ENCODE data around the gene MYRIP.

The MYRIP gene

DNA sequence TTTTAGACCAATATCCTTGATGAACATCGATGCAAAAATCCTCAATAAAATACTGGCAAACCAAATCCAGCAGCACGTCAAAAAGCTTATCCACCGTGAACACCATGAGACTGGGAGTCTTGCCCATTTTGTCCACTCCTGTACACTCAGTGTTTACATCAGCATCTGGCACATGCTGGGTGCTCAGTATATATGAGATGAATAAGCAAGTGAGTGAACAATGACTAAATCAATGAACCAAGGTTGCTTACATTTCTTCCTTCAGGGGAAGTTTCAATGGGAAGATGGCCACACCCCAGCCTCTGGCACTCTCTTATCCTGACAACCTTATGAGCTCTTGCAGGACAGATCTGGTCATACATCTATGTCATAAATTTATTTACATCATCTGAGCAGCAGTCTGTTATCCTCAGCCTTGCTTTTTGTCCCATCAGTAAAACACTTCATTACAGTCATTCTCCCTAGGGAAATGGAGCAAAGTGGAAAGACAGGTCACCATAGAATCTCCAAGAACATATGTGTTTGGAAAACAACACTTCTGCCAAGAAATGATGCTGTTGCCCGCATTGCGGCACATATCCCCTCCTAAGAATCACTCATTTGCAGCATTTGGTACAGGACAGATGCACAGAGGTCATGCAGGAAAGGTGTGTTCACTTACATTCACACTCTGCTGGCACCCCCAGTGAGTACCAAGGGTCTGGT, 328.3 kb downstream of the MYRIP start:
- DNase-seq: no peak

DNA sequence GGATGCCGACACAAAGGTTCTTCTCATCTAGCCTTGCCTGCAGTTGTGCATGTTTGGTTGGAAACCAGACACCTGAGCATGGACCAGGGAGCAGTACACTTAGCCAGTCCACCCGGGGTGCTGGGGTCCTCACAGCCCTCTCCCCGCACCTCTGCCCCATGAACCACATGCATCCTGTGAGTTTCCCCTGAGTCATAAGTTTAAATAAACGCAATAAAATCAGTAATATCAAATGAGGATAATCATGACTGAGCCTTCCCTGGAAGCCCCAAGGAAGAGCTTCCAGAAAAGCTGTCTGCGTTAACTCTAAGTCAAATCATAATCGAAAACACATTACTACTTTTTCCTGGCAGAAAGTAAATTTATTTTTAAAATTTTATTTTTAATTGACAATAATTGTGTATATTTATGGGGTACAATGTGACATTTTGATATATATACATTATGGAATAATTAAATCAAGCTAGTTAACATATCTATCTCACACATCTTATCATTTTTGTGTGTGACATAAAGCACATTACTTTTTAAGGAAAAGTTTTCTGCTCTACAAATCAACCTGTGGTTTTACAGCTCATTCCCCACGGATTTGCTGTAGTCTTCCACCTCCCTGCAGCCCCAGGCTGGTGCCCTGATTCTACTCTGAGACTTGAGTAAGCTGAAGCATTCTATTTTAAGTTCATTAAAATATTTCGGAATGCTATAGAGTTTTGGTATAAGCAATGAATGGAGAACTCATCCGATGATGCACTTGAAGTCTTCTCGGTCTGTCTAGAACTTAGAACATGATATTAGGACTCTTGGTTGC, 334.1 kb downstream of the MYRIP start:
- DNase-seq: no peak

DNA sequence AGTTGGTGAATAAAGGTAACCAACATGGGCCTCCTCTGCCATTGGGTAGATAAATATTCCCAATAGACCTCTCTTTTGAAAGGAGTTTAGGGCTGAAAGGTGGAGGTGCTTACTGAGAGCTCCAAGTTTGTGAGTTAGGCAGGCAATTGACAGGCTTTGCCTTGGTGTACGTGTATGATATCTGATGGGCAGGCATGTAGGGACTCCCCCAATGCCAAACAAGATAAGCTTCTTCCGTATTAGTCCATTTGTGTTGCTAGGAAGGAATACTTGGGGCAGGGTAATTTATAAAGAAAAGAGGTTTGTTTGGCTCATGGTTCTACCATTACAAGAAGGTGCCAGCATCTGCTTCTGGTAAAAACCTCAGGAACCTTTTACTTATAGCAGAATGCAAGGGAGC, 339.4 kb downstream of the MYRIP start:
- DNase-seq: no peak

DNA sequence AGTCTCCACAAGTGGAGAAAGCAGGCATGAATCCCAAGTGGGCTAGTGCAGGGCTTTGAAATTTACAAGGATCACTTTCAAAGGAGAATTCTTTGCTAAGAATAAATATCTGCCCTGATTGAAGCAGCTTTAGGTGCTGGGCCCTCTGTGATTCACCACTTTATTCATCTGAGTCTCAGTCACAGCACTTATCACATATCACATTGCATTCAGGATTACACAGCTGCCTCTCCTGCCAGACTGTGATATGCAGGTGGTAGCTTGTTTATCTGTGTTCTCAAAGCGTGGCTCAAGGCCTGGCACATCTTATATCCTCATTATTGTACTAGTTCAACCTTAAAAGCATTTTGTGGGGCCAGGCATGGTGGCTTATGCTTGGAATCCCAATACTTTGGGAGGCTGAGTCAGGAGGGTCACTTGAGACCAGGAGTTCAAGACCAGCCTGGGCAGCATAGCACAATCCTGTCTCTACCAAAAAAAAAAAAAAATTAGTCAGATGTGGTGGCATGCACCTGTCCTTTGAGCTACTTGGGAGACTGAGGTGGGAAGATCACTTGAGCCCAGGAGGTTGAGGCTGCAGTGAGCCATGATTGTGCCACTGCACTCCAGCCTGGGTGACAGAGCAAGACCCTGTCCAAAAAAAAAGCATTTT, 343.2 kb downstream of the MYRIP start:
- DNase-seq: no peak

DNA sequence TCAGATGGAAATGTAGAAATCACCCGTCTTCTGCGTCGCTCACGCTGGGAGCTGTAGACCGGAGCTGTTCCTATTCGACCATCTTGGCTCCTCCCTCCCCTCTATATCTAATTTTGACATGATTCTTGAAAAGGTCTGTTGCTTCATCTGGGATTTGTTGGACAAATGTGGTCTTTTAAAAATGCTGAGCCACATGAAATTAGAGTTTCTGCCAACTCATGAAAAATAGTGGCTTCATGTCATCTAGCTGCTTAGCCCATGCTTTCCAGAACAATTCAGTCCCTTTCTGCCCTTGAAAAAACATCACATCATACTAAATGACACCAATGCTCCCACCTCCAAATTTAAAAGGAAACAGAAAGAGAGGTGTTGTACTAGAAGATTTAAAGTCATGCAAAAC, 351.5 kb downstream of the MYRIP start:
- DNase-seq: no peak

DNA sequence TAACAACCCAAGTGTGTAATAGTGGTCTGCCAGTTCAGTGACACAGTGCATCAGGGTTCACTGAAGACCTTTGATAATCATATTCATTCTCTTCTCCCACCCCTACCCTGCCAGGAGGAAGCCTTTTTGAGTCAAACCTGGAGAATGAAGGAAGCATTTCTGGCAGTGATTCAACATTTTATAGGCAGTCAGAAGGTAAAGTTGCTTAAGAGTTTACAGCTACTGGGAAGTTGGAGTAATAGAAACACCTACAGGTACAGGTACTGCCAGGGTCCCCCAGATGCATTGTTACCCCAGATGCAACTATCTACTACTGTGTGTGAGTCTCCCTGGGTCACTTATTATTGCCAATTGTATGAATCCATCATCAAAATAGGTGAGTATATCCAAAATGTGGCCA, 353.2 kb downstream of the MYRIP start:
- DNase-seq: no peak

DNA sequence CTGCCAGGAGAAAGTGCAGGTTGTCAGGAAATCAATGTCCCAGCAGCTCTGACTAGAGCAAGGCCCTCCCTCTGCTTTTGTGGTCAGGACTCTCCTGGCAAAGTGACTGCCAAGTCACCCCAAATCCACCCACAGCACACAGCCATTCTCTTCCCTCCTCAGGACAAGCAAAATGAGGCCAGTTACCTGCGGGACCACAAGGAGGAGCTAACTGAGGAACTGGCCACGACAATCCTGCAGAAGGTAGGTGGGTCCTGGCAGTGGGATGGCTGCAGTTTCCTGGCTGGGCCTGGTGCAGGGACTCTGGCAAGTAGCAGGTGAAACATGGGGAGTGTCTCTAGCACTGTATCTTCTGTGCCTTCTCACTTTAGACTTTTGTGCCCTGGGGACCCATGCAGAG, 357.6 kb downstream of the MYRIP start:
- DNase-seq: no peak

DNA sequence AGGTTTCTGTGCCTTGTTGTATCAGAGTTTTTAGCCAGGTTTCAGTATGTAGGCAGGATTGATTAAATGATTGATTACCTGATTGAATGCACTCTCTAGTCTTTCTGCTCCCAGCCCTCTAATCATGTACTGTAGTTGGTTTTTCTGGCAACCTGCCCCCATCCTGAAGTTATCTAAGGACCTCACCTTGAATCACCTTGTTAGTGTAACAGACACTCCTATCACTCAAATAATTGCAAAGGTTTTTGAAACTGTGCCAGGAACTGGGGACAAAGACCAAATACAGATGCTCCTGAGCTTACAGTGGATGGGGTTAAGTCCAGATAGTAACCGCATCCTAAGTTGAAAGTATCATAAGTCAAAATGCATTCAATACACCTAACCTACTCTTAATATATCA, 358.5 kb downstream of the MYRIP start:
- no peak for DNase-seq

DNA sequence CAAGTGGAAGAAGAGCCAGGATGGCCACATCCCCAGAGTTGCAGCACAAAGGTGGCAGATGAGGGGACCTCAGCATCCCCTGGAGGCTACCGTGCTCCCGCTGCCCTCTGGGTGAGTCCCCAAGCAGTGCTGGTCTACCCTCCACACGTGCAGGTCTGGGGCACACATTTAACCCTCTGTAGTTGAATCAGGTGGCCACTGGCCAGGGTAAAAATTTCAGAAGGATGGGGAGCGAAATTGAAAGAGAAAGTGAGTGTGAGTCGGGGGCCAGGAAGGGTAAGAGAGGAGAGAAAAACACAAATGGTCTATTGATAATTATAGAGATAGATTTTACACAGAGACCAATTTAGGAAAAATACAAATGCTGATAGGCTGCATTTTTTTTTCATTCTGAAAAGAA, 360.6 kb downstream of the MYRIP start:
- no peak for DNase-seq

DNA sequence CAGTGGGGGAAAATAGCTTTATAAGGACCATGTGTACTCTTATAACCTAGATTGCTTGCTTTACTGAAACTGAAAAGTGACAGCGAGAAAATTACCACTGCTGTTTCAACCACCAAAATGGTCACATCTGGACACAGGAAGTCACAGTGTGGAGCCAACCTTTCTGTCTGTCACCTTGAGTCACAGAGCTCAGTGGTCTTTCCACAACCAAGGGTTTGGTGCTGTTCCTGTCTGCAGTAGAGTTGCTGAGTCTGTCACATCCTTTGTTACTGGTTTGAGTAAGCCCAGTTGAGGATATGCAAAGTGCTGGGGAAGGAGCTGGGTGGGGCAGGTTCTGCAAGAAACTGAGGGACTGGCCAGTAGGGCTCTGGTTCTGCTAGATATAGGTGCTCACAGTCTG, 361.0 kb downstream of the MYRIP start:
- DNase-seq: no peak

DNA sequence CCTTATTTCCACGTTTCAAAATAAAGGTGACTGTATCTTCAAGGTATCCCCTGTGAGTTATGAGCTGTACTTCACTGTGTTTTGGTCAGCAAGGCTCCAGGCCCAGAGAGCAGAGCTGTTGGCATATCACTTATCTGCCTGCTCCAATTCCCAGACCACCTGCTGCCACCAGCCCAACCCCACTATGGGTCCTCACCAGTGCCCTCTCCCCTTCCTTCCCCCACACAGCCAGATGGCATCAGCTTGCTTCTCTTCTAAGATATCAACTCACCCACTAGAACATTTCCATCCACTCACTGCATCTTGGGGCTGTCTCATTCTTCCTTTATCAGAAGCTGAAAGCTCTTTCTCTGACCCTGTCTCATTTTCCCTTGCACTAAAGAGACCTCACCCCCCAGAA, 363.2 kb downstream of the MYRIP start:
- no peak for DNase-seq

DNA sequence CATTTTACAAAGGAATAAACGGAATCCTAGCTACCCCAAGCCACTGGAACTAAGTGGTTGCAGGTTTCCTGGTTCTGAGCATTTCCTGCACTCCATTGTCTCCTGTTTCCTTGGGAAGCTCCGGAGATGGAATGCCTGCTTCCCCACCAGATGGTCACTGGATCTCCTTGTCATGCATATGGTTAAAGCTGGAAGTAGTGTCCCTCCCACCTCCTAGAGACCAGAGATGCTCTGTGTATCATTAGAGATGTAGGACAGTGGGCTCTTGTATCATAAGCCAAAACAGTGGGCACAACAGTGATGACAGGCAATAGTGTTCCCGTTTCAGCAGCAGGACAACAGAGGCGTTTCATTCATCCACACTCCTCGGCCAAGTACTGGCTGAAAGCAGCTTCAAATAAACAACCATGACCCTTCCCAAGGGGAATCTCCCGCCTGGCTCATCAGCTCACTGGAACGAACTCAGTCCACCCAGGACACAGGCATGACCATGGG, 363.9 kb downstream of the MYRIP start:
- DNase-seq: no peak

DNA sequence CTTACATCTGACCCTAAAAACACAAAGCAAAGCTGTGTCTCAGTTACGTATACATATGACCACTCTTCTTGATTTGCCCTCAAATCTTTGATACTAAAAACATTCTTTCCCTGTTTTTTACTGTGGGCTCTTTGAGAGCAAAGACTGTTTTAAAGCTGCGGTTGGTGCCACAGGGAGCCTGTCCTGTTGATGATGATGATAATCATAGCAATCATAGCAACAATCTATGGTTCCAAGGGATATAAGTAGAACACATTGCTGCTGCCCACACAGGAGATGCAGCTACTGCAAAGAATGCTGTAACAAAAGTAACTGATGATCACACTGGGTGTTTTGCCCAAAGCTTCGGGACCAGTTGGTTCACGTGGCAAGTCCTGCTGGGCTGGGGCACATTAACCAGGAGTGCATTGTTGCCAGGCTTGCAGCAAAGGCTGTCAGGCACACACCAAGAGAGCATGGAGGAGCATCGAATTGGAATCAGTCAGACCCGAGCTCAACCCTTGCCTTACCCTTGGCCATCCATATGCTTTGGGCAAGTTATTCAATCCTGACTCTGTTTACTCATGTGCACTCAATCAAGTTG, 368.7 kb downstream of the MYRIP start:
- no peak for DNase-seq

DNA sequence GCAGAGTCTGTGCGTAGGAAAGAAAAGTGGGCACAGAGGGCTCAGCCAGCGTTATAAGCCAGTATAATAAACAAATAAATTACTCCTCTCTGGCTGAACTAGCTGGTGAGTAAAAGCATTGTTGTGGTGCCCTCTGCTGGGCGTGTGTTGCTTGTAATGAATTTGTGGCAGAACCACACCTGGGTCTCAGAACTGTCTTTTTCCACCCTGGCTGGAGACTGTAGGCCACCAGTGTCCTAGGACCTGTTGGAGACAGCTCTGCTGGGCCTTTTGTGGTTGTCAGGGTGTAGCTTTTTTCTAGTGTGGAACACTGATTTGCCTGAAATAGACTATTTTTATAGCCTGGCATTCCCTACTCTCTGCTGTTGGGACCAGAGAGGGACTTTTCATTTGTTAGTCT, 369.6 kb downstream of the MYRIP start:
- DNase-seq: peak; percentile 77

DNA sequence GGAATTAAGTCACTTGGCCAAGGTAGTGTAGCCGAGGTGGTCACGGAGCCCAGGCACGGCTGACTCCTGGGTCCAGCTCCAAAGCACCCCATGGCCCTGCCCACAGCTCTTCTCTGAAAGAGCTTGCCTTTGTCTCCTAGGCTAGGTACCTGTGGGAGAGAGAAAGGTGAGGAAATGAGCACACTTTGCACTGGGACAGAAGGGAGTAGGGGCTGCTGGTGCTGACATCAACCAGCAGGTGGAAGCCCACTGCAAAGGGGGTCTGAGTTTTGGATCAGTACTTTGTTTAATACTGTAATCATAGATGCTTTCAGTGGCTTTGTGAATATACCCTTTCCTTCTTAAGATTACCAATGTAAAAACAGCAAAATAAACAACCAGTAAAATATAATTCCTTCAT, 371.8 kb downstream of the MYRIP start:
- DNase-seq: no peak

DNA sequence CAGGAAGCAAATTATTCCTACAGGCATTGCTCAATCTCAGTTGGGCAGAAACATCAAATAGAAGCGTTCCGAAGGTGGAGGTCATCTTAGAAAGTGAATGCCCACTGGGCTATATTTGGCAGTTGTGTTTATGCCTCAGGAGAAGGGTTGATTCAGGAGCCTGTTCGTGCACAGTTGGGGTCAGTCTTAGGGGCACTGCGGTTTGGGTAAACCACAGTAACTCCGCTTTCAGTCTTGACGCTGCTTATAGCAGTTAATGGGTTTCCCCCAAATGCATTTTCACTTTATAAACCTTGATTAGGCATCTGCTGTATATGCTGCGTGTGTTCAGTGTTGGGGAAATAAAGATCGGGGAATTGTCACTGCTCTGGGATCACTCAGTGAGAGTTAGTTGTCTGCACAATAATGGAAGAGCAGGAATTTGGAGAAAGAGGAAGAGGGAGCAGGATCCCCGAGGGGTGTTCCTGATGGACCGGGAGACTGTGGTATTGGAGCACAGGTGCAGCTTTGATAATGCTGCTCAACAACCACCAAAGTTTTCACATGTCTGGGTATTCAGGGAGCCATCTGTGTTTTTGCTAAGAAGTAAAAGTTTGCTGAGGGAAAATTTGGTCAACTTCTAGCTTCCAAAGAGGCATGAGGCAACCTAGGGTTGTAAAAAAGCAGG, 375.8 kb downstream of the MYRIP start:
- no peak for DNase-seq

DNA sequence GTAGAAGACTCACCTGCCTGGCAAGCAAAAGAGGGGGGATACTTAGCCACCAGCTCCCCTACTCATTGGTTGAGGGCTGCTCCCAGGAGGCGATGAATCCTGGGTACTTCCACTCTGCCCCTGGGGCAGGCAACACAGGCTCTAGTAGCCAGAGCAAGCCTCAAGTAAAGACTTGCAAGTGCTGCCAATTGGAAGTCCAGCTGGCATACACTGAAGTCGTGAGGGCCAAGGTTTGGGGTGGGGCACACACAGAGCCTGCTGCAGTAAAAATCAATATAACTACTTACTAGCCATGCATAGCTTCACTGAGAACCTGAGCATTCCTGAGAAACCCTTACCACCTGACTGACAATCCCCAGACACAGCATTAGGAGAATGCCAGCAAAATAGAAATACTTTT, 377.1 kb downstream of the MYRIP start:
- DNase-seq: no peak

DNA sequence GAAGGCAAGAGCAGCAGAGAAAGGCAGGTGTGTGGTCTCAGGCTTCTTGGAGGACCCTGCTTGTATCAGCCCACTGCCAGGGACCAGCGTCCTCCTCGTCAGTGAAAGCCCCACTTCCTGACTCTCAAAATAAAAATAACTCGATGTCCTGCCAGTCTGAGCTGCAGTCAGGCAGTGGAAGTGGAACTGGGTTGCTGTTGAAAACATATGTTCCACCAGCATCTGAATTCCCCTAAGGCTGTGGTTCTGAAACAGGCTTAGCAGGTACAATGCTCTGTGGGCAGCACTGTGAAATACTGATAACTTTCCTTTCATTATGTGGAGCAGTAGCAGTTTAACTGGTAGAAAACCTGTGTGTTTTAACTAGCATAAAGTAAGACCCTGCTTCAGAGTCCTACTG, 378.5 kb downstream of the MYRIP start:
- DNase-seq: no peak

DNA sequence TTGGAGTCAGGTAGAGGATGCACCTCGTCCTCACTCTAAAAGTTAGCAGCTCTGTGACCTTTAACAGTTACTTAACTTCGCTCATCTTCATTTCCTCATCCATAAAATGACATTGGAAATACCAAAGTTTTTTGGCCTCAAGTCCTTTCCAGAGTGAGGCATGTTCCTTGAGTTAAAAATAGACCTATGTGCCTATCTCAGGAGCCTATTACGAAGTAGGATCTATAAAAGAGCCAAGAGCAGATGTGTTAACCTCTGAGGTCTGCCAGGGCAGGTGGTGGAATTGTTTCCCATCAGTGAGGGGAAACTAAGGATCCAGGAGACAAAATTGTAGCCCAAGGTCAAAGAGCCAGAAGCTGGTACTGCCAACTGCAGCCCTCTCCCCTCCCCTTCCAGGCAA, 379.7 kb downstream of the MYRIP start:
- DNase-seq: no peak

DNA sequence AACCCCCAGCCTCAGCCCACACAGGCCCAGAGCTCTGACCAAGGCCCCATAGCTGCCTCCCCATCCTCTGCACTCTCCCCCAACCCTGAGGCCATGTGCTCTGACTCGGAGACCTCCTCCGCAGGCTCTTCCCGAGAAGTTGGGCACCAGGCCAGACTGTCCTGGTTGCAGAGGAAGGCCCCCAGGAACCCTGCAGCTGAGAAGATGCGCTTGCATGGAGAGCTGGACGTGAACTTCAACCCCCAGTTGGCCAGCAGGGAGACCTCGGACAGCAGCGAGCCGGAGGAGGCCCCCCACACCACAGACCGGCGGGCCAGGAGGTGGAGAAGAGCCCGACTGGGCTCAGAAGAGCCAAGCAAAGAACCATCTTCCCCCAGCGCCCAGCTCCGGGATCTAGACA, 380.6 kb downstream of the MYRIP start:
- no peak for DNase-seq

DNA sequence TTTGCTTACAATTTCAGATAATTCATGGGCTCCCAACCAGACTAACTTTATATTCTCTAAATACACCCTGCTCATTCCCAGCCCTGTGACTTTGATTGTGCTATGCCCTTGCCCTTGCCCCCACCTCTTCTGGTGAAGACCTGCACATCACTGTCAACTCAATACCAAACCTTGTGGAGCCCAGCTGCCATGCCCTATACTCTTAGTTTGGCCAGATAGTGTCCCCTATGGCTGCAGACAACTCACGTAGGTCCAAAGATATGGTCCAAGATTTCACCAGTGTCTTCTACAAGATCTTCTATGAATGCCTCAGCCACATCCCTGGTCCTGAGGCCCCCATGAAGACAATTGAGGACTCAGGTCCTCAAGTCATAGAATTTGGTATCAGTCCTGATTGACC, 381.8 kb downstream of the MYRIP start:
- no peak for DNase-seq

DNA sequence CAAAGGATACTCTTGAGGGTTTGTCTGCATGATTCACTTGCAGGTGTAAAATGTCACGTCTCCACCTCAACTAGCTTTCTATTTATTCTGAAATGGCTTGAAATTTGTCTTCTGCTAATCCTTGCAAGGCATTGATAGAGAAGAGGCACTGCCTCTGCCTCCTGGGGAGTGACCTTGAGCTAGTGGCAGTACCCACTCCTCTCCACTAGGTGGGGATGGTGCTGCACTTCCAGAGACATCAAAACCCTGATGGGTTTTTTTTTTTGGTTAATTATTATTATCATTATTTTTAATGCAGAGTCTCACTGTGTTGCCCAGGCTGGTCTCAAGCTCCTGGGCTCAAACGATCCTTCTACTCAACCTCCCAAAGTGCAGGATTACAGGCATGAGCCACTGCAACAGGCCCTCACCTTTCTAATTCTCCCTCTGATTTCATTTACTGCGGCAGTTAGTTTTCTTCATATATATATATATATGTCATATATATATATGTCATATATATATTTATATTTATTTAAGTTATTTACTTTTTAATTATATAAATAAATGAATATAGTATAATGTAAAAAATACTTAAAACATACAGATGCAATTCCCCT, 382.5 kb downstream of the MYRIP start:
- peak; percentile 41 for DNase-seq

DNA sequence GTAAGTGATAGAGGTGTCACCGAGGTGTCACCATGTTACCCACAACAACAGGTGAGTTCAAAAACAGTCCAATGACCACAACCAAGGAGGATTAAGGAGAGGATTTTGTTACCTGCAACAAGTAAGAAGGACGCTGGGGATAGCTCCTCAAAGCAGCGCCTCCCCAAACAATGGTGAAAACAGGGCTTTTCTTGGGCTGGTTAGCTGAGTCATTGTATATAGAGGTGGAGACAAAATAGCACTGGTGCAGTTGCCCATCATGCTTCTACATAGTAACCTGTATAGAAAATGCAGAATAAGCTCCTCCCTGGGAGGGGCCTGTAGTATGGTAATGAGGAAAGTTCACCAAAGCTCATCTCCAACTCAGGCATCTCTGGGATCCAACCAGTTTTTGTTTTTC, 383.2 kb downstream of the MYRIP start:
- DNase-seq: no peak

All from right hindlimb (tissue), 1 donor.